MCF 10A (cell line): ENCODE results near the gene SLC10A2. TPM values are rescaled to one million over a fixed set of nuclear protein-coding genes. Genes with fewer than 3 reads are reported as not detected.

Source experiments
- BruUV-seq: library from RNA; stranded (reverse); fragments of 400-500 nt; replicated peaks from 2 replicates; lab custom pipeline; 2021; lab: Mats Ljungman, UMichigan
- CTCF ChIA-PET: fragments of 300-600 bp; sonication (Branson Sonifier 250); formaldehyde crosslinking; extraction: SDS; loops from one replicate; lab custom pipeline; 2021; ENCODE audit warnings: antibody characterized with exemption, inconsistent platforms; lab: Yijun Ruan, JAX
- POLR2A ChIA-PET: fragments of 300-600, 350-650 bp; sonication (Branson Sonifier 250); formaldehyde crosslinking; extraction: SDS; loops from one replicate; lab custom pipeline; 2020; ENCODE audit warnings: antibody characterized with exemption, inconsistent platforms; lab: Yijun Ruan, JAX
- DNase-seq: peaks from one replicate; pipeline ENCODE4 v3.0.0-alpha.2; 2018; ENCODE audit not compliant: unreplicated experiment
- H3K27ac Mint-ChIP-seq: one replicate; pipeline ENCODE4 v1.8.0; 2022; ENCODE audit warnings: mild to moderate bottlenecking, low read depth, mixed read lengths; ENCODE audit not compliant: unreplicated experiment
- H3K27me3 Mint-ChIP-seq: one replicate; pipeline ENCODE4 v1.8.0; 2022; ENCODE audit warnings: mixed read lengths; ENCODE audit not compliant: insufficient read depth, unreplicated experiment
- H3K36me3 Mint-ChIP-seq: one replicate; pipeline ENCODE4 v1.8.0; 2022; ENCODE audit warnings: mild to moderate bottlenecking, moderate library complexity, mixed read lengths; ENCODE audit not compliant: insufficient read depth, unreplicated experiment
- H3K4me1 Mint-ChIP-seq: one replicate; pipeline ENCODE4 v1.8.0; 2022; ENCODE audit warnings: mixed read lengths; ENCODE audit not compliant: insufficient read depth, unreplicated experiment
- H3K4me3 Mint-ChIP-seq: one replicate; pipeline ENCODE4 v1.8.0; 2022; ENCODE audit warnings: mild to moderate bottlenecking, moderate library complexity, mixed read lengths; ENCODE audit not compliant: unreplicated experiment
- H3K9me3 Mint-ChIP-seq: one replicate; pipeline ENCODE4 v1.8.0; 2022; ENCODE audit warnings: mixed read lengths; ENCODE audit not compliant: unreplicated experiment
- intact Hi-C: fragments of 100-400 bp; cut with micrococcal nuclease; formaldehyde crosslinking; loops from 2 replicates; pipeline ENCODE4 v1.14.1; 2022
- total RNA-seq: library from RNA; stranded (reverse); gene quantifications from 2 replicates; pipeline ENCODE4 v1.2.3, GENCODE V29; 2022
- TF ChIP-seq, protein P1 (sequence below): fragments of 200-600 bp; IDR thresholded peaks from one replicate; pipeline ENCODE4 v1.8.0; 2022; ENCODE audit warnings: antibody characterized with exemption, mild to moderate bottlenecking; ENCODE audit not compliant: unreplicated experiment

Gene SLC10A2
- total RNA-seq, 1 experiment from 2014 or later: not detected

DNA sequence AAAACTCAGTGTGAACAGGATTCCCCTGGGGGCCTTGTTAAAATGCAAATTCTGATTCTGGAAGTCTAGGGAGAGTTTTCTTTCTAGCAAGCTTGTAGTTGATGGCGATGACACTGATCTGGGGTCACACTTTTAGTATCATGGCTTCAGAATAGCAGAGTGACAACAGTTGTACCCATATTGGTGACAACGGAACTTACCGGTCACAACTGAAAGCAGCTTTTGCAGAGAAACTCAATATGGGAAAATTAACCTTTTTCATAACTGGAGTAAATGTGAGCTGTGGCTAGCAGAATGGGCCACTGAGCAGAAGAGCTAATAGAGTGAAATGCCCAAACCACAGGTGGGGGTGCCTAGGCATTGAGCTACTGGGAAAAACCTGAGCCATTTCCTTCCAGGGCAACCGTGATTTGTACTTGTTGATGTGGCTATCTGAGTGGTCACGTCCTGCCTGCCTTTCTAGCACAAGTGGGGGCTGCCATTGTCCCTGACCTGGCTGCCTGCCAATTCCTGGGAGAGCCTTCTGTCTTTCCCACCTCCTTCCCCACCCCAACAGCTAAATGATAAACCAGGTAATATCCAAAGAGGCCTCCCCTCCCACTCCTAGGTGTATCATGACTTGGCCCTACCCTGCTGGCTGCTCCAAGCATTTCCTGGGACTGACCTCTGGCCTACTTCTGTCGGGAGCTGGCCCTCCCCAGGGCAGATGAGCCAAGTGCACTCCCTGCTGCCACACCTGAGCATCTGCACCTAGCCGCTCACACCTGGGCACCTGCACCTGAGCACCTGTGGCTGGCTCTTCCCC is 1.7 kb upstream of the SLC10A2 start:
- Mint-ChIP-seq H3K36me3 (no peaks in the 10 kb centered on the region), H3K9me3 (no peaks in the 10 kb centered on the region), H3K27me3 (no peaks in the 10 kb centered on the region), H3K27ac (no peak overlapping the region), H3K4me1 (no peaks in the 10 kb centered on the region), H3K4me3 (no peak overlapping the region)
- intact Hi-C loops: no loop called here
- no TSS peak for BruUV-seq
- ChIA-PET CTCF (interaction anchor here (0.6 to 2.0 kb wide), 2 partner anchors 21 to 152 kb away, joined by 3 to 8 read pairs; no protein-coding TSS in a partner anchor), POLR2A (no interaction called here)
- peak; percentile 49 for DNase-seq
- TF ChIP-seq, protein P1, sequence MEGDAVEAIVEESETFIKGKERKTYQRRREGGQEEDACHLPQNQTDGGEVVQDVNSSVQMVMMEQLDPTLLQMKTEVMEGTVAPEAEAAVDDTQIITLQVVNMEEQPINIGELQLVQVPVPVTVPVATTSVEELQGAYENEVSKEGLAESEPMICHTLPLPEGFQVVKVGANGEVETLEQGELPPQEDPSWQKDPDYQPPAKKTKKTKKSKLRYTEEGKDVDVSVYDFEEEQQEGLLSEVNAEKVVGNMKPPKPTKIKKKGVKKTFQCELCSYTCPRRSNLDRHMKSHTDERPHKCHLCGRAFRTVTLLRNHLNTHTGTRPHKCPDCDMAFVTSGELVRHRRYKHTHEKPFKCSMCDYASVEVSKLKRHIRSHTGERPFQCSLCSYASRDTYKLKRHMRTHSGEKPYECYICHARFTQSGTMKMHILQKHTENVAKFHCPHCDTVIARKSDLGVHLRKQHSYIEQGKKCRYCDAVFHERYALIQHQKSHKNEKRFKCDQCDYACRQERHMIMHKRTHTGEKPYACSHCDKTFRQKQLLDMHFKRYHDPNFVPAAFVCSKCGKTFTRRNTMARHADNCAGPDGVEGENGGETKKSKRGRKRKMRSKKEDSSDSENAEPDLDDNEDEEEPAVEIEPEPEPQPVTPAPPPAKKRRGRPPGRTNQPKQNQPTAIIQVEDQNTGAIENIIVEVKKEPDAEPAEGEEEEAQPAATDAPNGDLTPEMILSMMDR: no peak

DNA sequence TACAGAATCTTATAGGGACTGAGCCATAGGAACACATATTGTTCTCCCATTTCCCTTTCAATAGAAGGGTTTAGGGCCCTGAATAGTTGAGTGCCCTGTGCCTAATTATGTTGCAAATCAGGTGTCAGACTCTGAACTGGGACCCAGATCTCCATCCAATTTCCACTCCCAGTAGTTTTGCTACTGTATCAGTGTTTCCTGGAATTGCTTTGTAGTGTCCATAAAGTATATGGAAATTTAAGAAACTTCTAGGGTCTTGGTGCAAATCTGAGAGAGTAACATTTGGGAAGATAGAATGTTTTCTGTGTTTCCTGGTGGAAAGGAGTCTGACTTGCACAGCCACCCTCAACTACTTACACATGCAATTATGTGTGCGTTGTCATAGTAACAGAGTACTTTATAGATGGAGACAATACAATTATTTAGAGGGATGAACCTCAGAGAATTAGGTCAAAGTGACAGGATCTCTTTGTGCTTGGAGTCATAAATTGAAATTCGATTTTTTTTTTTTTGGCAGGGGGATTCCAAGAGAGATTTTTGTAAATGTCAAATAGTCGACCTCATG is 646 bp upstream of the SLC10A2 start:
- no peaks in the 10 kb centered on the region for H3K4me1 Mint-ChIP-seq
- ChIA-PET CTCF (interaction anchor here (2.0 kb wide), 1 partner anchor 151 kb away, joined by 8 read pairs; no protein-coding TSS in a partner anchor), POLR2A (no interaction called here)
- no peak for DNase-seq
- no peaks in the 10 kb centered on the region for H3K27me3 Mint-ChIP-seq
- no peaks in the 10 kb centered on the region for H3K9me3 Mint-ChIP-seq
- TF ChIP-seq, protein P1: no peak
- BruUV-seq: no TSS peak
- H3K4me3 Mint-ChIP-seq: no peak overlapping the region
- no peaks in the 10 kb centered on the region for H3K36me3 Mint-ChIP-seq
- H3K27ac Mint-ChIP-seq: no peak overlapping the region
- intact Hi-C loops: no loop called here

GRCh38 chr13:103063376-103063775 is 2.8 kb downstream of the SLC10A2 start:
- Mint-ChIP-seq H3K36me3 (no peaks in the 10 kb centered on the region), H3K9me3 (no peaks in the 10 kb centered on the region), H3K4me3 (no peak overlapping the region), H3K27me3 (no peaks in the 10 kb centered on the region), H3K4me1 (no peaks in the 10 kb centered on the region), H3K27ac (no peak overlapping the region)
- DNase-seq: no peak
- intact Hi-C loops: no loop called here
- TF ChIP-seq, protein P1: no peak
- ChIA-PET CTCF (no interaction called here), POLR2A (no interaction called here)
- BruUV-seq: no TSS peak

DNA sequence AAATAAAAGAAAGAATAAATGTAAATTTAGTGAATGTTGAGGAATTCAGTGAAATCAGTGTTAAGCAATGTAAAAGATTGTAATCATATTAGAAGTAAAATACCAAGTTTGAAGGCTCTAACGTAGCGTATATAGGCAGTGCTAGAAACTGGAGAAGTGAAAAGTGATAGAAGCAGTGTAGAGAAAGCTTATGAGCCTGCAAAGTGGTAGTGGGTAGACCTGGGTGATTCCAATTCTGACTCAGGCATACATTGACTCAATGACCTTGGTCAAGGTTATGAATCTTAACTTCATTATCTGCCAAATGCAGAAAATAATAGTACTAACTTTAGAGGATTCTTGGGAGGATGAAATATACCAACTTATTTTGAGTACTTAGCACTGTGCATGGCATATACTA is 4.1 kb downstream of the SLC10A2 start:
- H3K4me1 Mint-ChIP-seq: no peaks in the 10 kb centered on the region
- no peak for DNase-seq
- POLR2A ChIA-PET: no interaction called here
- no peaks in the 10 kb centered on the region for H3K27me3 Mint-ChIP-seq
- CTCF ChIA-PET: no interaction called here
- no peak overlapping the region for H3K4me3 Mint-ChIP-seq
- intact Hi-C loops: no loop called here
- TF ChIP-seq, protein P1: no peak
- no peak overlapping the region for H3K27ac Mint-ChIP-seq
- no peaks in the 10 kb centered on the region for H3K36me3 Mint-ChIP-seq
- H3K9me3 Mint-ChIP-seq: peaks cover under 1% of the 10 kb centered on the region
- BruUV-seq: no TSS peak
